GM12892 (cell line): ENCODE measurements around the gene MT1E.
"Not testable (repeated sequence)": the region's sequence is repeated elsewhere in the genome, so short reads cannot be mapped to it uniquely, and the experiment has no call there.

Source experiments
- POLR2A ChIP-seq: IDR thresholded peaks from 2 replicates; pipeline ENCODE4 v1.6.1; 2011; ENCODE audit warnings: low read depth, low read length, control low read depth
- POLR2AphosphoS5 ChIP-seq: IDR thresholded peaks from 2 replicates; pipeline ENCODE4 v1.6.1; 2011; ENCODE audit warnings: low read depth, low read length, control low read depth
- TAF1 ChIP-seq: IDR thresholded peaks from 2 replicates; pipeline ENCODE4 v1.6.1; 2011; ENCODE audit warnings: low read depth, mild to moderate bottlenecking, control low read depth, low read length, borderline replicate concordance

DNA sequence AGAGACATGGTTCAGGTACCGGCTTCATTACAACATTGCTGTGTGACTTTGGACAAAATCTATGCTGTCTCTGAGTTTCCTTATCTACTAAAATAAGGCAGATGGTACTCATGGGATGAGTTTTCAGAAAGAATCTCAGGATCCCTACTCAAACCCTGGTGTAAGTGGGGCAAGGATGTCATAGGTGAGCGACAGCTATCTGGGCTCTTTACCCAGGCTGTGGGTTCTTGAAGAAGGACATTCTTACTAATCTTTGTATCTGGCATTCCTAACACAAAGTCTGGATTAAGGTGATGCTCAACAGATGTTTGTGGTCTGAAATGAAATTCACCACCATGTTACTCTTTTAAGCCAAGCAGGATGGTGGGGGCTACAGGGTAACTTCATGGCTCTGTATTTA is 42.7 kb upstream of the MT1E start:
- not testable (repeated sequence) for TF ChIP-seq POLR2AphosphoS5, POLR2A, TAF1
